HEK293 (cell line): ENCODE measurements around the gene KCNIP4.

Experiments used
- CTCF ChIA-PET: fragments of 350-600 bp; formaldehyde crosslinking; extraction: SDS; loops from one replicate; lab custom pipeline; 2021; ENCODE audit warnings: antibody characterized with exemption; lab: Yijun Ruan, JAX
- POLR2A ChIA-PET: fragments of 300-600 bp; formaldehyde crosslinking; extraction: SDS; loops from one replicate; lab custom pipeline; 2020; ENCODE audit warnings: antibody characterized with exemption, inconsistent platforms; lab: Yijun Ruan, JAX
- H3K27ac ChIP-seq: fragments of 200-500 bp; sonication (Bioruptor generic); 2 replicates; pipeline ENCODE4 v1.5.1; 2014; ENCODE audit warnings: low read depth, low read length, control low read depth, inconsistent platforms; ENCODE audit errors: extremely low read depth
- H3K36me3 ChIP-seq, 2 experiments: fragments of 200-500 bp in 1 of 2; sonication (Bioruptor generic) in 1 of 2; 1 replicate in 1 of 2; 2 replicates in 1 of 2; pipeline ENCODE4 v1.5.1; 2014 to 2017; ENCODE audit warnings: inconsistent platforms in 2 of 2, low read length in 2 of 2; ENCODE audit not compliant: control insufficient read depth in 2 of 2, insufficient read depth in 1 of 2
- H3K4me1 ChIP-seq: fragments of 200-500 bp; sonication (Bioruptor generic); 2 replicates; pipeline ENCODE4 v1.5.1; 2014; ENCODE audit warnings: mild to moderate bottlenecking, low read length, inconsistent platforms; ENCODE audit not compliant: control insufficient read depth, insufficient read depth
- H3K4me3 ChIP-seq: 2 replicates; pipeline ENCODE4 v1.5.1; 2011; ENCODE audit warnings: low read depth, mild to moderate bottlenecking, control low read depth, low read length, moderate library complexity
- H3K9me3 ChIP-seq: fragments of 200-500 bp; sonication (Bioruptor generic); 2 replicates; pipeline ENCODE4 v1.5.1; 2014; ENCODE audit warnings: low read depth, low read length, inconsistent platforms; ENCODE audit not compliant: control insufficient read depth, insufficient read depth
- GLI2 ChIP-seq: fragments of 450-650 bp; formaldehyde crosslinking; IDR thresholded peaks from 2 replicates; pipeline ENCODE4; 2017; ENCODE audit warnings: missing biosample characterization, missing genetic modification characterization, low read depth, borderline replicate concordance
- KLF1 ChIP-seq: fragments of 450-650 bp; formaldehyde crosslinking; IDR thresholded peaks from 2 replicates; pipeline ENCODE4 v1.5.1; 2016; ENCODE audit warnings: missing biosample characterization, missing genetic modification characterization
- MEIS1 ChIP-seq: sonication (generic); formaldehyde crosslinking; IDR thresholded peaks from 2 replicates; pipeline ENCODE4 v1.8.1; 2022; ENCODE audit warnings: missing genetic modification reagents, mild to moderate bottlenecking, borderline replicate concordance
- SALL2 ChIP-seq: fragments of 450-650 bp; formaldehyde crosslinking; IDR thresholded peaks from 2 replicates; pipeline ENCODE4 v1.5.0; 2017; ENCODE audit warnings: missing biosample characterization, mild to moderate bottlenecking, missing genetic modification characterization, borderline replicate concordance
- SCRT1 ChIP-seq: fragments of 450-650 bp; formaldehyde crosslinking; IDR thresholded peaks from 2 replicates; pipeline ENCODE4 v1.5.1; 2016; ENCODE audit warnings: missing biosample characterization, missing genetic modification characterization, borderline replicate concordance
- SP3 ChIP-seq: fragments of 450-650 bp; formaldehyde crosslinking; IDR thresholded peaks from 2 replicates; pipeline ENCODE4 v1.5.1; 2016; ENCODE audit warnings: missing biosample characterization, missing genetic modification characterization
- TCF7L2 ChIP-seq: IDR thresholded peaks from 2 replicates; pipeline ENCODE4 v1.6.1; 2011; ENCODE audit warnings: low read depth, mild to moderate bottlenecking, inconsistent platforms, low read length, moderate library complexity, borderline replicate concordance
- ZFHX2 ChIP-seq: fragments of 450-650 bp; formaldehyde crosslinking; conservative IDR thresholded peaks from 2 replicates; pipeline ENCODE4 v1.5.1; 2016; ENCODE audit warnings: missing biosample characterization, missing genetic modification characterization
- ZNF121 ChIP-seq: fragments of 450-650 bp; formaldehyde crosslinking; IDR thresholded peaks from 2 replicates; pipeline ENCODE4 v1.5.1; 2016; ENCODE audit warnings: missing biosample characterization, missing genetic modification characterization
- ZNF138 ChIP-seq: fragments of 450-650 bp; formaldehyde crosslinking; IDR thresholded peaks from 2 replicates; pipeline ENCODE4 v1.5.1; 2016; ENCODE audit warnings: missing biosample characterization, missing genetic modification characterization, borderline replicate concordance
- ZNF169 ChIP-seq: fragments of 450-650 bp; formaldehyde crosslinking; IDR thresholded peaks from 2 replicates; pipeline ENCODE4 v1.5.1; 2016; ENCODE audit warnings: missing biosample characterization, missing genetic modification characterization
- ZNF211 ChIP-seq: fragments of 450-650 bp; formaldehyde crosslinking; IDR thresholded peaks from 2 replicates; pipeline ENCODE4 v1.5.1; 2016; ENCODE audit warnings: low read depth, missing biosample characterization, missing genetic modification characterization
- ZNF239 ChIP-seq: fragments of 450-650 bp; formaldehyde crosslinking; IDR thresholded peaks from 2 replicates; pipeline ENCODE4 v1.5.1; 2016; ENCODE audit warnings: missing biosample characterization, missing genetic modification characterization
- ZNF266 ChIP-seq: fragments of 450-650 bp; formaldehyde crosslinking; IDR thresholded peaks from 2 replicates; pipeline ENCODE4 v1.5.1; 2016; ENCODE audit warnings: missing biosample characterization, missing genetic modification characterization, low read depth
- ZNF292 ChIP-seq: fragments of 450-650 bp; formaldehyde crosslinking; IDR thresholded peaks from 2 replicates; pipeline ENCODE4 v1.5.1; 2016; ENCODE audit warnings: low read depth, missing biosample characterization, missing genetic modification characterization, borderline replicate concordance
- ZNF335 ChIP-seq: fragments of 450-650 bp; formaldehyde crosslinking; conservative IDR thresholded peaks from 2 replicates; pipeline ENCODE4 v1.5.1; 2016; ENCODE audit warnings: missing biosample characterization, missing genetic modification characterization
- ZNF37A ChIP-seq: fragments of 450-650 bp; IDR thresholded peaks from 2 replicates; pipeline ENCODE4 v1.5.1; 2018; ENCODE audit warnings: missing biosample characterization, missing genetic modification characterization
- ZNF433 ChIP-seq: fragments of 450-650 bp; formaldehyde crosslinking; IDR thresholded peaks from 2 replicates; pipeline ENCODE4 v1.5.1; 2016; ENCODE audit warnings: missing biosample characterization, missing genetic modification characterization, low read depth
- ZNF521 ChIP-seq: fragments of 450-650 bp; formaldehyde crosslinking; IDR thresholded peaks from 2 replicates; pipeline ENCODE4 v1.5.1; 2017; ENCODE audit warnings: missing biosample characterization, mild to moderate bottlenecking, missing genetic modification characterization
- ZNF624 ChIP-seq: fragments of 450-650 bp; formaldehyde crosslinking; IDR thresholded peaks from 2 replicates; pipeline ENCODE4 v1.5.1; 2017; ENCODE audit warnings: missing biosample characterization, missing genetic modification characterization
- ZNF768 ChIP-seq: fragments of 450-650 bp; formaldehyde crosslinking; IDR thresholded peaks from 2 replicates; pipeline ENCODE4 v1.5.1; 2018; ENCODE audit warnings: missing biosample characterization, mild to moderate bottlenecking, missing genetic modification characterization
- ZNF837 ChIP-seq: fragments of 450-650 bp; formaldehyde crosslinking; IDR thresholded peaks from 2 replicates; pipeline ENCODE4 v1.5.1; 2016; ENCODE audit warnings: missing biosample characterization, missing genetic modification characterization
- ZSCAN30 ChIP-seq: fragments of 450-650 bp; IDR thresholded peaks from 2 replicates; pipeline ENCODE4 v1.5.1; 2018; ENCODE audit warnings: missing biosample characterization, mild to moderate bottlenecking, missing genetic modification characterization, moderate library complexity
- TF ChIP-seq, protein P1 (sequence below): fragments of 450-650 bp; formaldehyde crosslinking; IDR thresholded peaks from 2 replicates; pipeline ENCODE4 v1.5.1; 2016; ENCODE audit warnings: missing biosample characterization, missing genetic modification characterization
- TF ChIP-seq, protein P2 (sequence below): fragments of 450-650 bp; formaldehyde crosslinking; IDR thresholded peaks from 2 replicates; pipeline ENCODE4 v1.5.1; 2016; ENCODE audit warnings: missing biosample characterization, missing genetic modification characterization
- TF ChIP-seq, protein P3 (sequence below): fragments of 450-650 bp; formaldehyde crosslinking; IDR thresholded peaks from 2 replicates; pipeline ENCODE4 v1.5.1; 2017; ENCODE audit warnings: missing biosample characterization, missing genetic modification characterization

Gene KCNIP4

DNA sequence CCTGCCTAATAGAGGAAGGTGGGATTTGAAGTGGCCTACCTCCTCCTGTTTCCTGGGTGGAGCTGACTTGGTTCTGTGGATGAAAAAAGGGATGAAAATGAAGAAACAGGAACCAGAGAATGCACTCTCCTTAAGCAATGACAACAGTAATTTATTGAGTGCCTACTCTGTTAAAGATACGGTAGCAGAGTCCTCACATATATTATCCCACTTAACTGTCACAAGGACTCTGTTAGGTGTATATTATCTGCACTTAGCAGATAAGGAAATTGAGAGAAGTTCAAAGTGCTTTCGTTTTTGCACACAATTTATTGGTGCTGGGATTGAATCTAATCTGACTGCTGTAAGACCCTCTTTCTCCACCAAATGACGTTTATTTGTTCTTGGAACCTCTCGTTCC is 947.1 kb downstream of the KCNIP4 start (continued):
- TF ChIP-seq, protein P1, sequence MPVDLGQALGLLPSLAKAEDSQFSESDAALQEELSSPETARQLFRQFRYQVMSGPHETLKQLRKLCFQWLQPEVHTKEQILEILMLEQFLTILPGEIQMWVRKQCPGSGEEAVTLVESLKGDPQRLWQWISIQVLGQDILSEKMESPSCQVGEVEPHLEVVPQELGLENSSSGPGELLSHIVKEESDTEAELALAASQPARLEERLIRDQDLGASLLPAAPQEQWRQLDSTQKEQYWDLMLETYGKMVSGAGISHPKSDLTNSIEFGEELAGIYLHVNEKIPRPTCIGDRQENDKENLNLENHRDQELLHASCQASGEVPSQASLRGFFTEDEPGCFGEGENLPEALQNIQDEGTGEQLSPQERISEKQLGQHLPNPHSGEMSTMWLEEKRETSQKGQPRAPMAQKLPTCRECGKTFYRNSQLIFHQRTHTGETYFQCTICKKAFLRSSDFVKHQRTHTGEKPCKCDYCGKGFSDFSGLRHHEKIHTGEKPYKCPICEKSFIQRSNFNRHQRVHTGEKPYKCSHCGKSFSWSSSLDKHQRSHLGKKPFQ (tag by site-specific recombination): no peak
- no peak for TF ChIP-seq ZNF211 (tag by site-specific recombination)

DNA sequence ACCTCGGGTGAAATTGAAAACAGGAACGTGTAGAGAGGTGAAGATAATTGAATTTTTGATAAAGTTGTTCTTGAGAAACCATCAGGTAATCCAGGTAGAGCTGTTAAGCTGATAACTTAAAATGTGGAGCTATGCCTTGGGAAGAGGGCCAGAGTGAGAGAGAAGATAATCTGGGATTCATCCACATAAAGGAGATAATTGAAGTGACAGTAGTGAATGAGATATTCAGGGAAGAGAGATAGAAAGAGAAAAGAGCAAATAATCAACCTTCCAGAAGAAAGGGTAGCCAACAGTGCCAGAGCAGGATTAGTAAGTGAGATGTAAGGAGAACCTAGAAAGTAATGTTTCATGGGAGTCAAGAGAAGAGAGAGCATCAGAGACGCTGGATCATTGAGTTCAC is 950.7 kb downstream of the KCNIP4 start:
- no peak overlapping the region for H3K4me3 ChIP-seq
- POLR2A ChIA-PET: no interaction called here
- CTCF ChIA-PET: no interaction called here
- TF ChIP-seq, protein P2, sequence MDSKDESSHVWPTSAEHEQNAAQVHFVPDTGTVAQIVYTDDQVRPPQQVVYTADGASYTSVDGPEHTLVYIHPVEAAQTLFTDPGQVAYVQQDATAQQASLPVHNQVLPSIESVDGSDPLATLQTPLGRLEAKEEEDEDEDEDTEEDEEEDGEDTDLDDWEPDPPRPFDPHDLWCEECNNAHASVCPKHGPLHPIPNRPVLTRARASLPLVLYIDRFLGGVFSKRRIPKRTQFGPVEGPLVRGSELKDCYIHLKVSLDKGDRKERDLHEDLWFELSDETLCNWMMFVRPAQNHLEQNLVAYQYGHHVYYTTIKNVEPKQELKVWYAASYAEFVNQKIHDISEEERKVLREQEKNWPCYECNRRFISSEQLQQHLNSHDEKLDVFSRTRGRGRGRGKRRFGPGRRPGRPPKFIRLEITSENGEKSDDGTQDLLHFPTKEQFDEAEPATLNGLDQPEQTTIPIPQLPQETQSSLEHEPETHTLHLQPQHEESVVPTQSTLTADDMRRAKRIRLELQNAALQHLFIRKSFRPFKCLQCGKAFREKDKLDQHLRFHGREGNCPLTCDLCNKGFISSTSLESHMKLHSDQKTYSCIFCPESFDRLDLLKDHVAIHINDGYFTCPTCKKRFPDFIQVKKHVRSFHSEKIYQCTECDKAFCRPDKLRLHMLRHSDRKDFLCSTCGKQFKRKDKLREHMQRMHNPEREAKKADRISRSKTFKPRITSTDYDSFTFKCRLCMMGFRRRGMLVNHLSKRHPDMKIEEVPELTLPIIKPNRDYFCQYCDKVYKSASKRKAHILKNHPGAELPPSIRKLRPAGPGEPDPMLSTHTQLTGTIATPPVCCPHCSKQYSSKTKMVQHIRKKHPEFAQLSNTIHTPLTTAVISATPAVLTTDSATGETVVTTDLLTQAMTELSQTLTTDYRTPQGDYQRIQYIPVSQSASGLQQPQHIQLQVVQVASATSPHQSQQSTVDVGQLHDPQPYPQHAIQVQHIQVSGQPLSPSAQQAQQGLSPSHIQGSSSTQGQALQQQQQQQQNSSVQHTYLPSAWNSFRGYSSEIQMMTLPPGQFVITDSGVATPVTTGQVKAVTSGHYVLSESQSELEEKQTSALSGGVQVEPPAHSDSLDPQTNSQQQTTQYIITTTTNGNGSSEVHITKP (tag by site-specific recombination): no peak
- TF ChIP-seq SP3 (tag by site-specific recombination) (no peak), ZNF138 (tag by site-specific recombination) (no peak), ZNF521 (tag by site-specific recombination) (no peak), MEIS1 (CRISPR knock-in tag) (no peak), ZNF292 (tag by site-specific recombination) (no peak), ZNF837 (tag by site-specific recombination) (no peak), ZNF121 (tag by site-specific recombination) (no peak), ZNF335 (tag by site-specific recombination) (no peak), ZNF624 (tag by site-specific recombination) (no peak), GLI2 (no peak), SALL2 (tag by site-specific recombination) (no peak), ZSCAN30 (tag by site-specific recombination) (no peak)
- no peaks in the 10 kb centered on the region for H3K9me3 ChIP-seq
- H3K4me1 ChIP-seq: no peaks in the 10 kb centered on the region
- H3K36me3 ChIP-seq: no peaks in the 10 kb centered on the region
- no peak overlapping the region for H3K27ac ChIP-seq

DNA sequence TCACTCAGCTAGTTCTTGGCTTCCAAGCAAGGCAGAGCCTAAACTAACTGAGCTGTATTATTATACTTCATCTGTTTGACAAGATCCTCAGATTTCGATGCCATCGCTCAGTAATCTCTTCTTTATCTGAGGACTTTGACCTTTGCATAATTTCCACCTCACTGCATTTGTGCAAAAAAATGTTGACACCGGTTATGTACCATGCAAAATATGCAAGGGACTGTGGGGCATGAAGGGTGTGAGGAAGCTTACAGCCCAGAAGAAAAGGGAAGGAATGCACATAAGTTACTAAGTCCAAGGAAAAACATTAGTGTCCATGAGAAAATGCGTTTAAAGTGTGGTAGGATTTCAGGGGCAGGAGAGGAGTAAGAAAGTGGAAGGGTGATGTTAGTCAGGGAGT is 953.0 kb downstream of the KCNIP4 start:
- Histone ChIP-seq H3K4me3 (no peak overlapping the region), H3K36me3 (no peaks in the 10 kb centered on the region), H3K9me3 (no peaks in the 10 kb centered on the region), H3K27ac (no peak overlapping the region)
- ChIA-PET CTCF (no interaction called here), POLR2A (no interaction called here)
- TF ChIP-seq ZNF433 (tag by site-specific recombination) (no peak), ZNF239 (tag by site-specific recombination) (no peak), ZFHX2 (tag by site-specific recombination) (no peak), ZNF292 (tag by site-specific recombination) (no peak), ZNF37A (tag by site-specific recombination) (no peak), ZNF521 (tag by site-specific recombination) (no peak), ZNF266 (tag by site-specific recombination) (no peak), KLF1 (tag by site-specific recombination) (no peak), ZNF169 (tag by site-specific recombination) (no peak), ZNF121 (tag by site-specific recombination) (no peak), ZNF335 (tag by site-specific recombination) (no peak), TCF7L2 (no peak), ZNF768 (tag by site-specific recombination) (no peak), SCRT1 (no peak)
- TF ChIP-seq, protein P3, sequence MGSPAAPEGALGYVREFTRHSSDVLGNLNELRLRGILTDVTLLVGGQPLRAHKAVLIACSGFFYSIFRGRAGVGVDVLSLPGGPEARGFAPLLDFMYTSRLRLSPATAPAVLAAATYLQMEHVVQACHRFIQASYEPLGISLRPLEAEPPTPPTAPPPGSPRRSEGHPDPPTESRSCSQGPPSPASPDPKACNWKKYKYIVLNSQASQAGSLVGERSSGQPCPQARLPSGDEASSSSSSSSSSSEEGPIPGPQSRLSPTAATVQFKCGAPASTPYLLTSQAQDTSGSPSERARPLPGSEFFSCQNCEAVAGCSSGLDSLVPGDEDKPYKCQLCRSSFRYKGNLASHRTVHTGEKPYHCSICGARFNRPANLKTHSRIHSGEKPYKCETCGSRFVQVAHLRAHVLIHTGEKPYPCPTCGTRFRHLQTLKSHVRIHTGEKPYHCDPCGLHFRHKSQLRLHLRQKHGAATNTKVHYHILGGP (tag by site-specific recombination): no peak
- TF ChIP-seq, all 188 proteins: peak for 0
- H3K4me1 ChIP-seq: no peaks in the 10 kb centered on the region
